B cell (primary cell): Measurements from ENCODE around the gene TIMM50. TPM values are rescaled to one million over a fixed set of nuclear protein-coding genes. Genes with fewer than 3 reads are reported as not detected.

Experiments used
- ATAC-seq: fragments of 200-7000 bp; cut with Tn5 transposase; one replicate; pipeline ENCODE4 v1.10.0; 2021; ENCODE audit warnings: low read depth, mild to moderate bottlenecking, moderate number of reproducible peaks, moderate library complexity
- CTCF ChIA-PET: fragments of 350-600 bp; sonication (Branson Sonifier 250); formaldehyde crosslinking; loops from one replicate; lab custom pipeline; 2021; ENCODE audit warnings: antibody characterized with exemption, inconsistent platforms; lab: Charles Lee
- POLR2A ChIA-PET: fragments of 350-600 bp; sonication (Branson Sonifier 250); formaldehyde crosslinking; loops from one replicate; lab custom pipeline; 2021; ENCODE audit warnings: antibody characterized with exemption; lab: Charles Lee
- DNase-seq: peaks from one replicate; pipeline ENCODE4 v3.0.0; 2013
- H2AFZ ChIP-seq: 2 replicates; pipeline ENCODE4 v1.6.1; 2012; ENCODE audit warnings: mild to moderate bottlenecking, low read depth, low read length; ENCODE audit not compliant: insufficient read depth, poor library complexity, severe bottlenecking
- H3K27ac ChIP-seq, 2 donors: 1 replicate in 1 of 2; 2 replicates in 1 of 2; pipeline ENCODE4 v1.5.1; 2012 to 2013; ENCODE audit warnings: low read length in 2 of 2, mild to moderate bottlenecking in 2 of 2, moderate library complexity in 1 of 2
- H3K27me3 ChIP-seq, 4 experiments: fragments of 200-600 bp in 1 of 4; sonication (generic) in 1 of 4; replicated peaks in 1 of 4; 1 replicate in 2 of 4; 2 replicates in 2 of 4; pipeline versions ENCODE4 v1.6.1 to v1.7.0; 2013 to 2016; ENCODE audit warnings: low read length in 3 of 4, mild to moderate bottlenecking in 2 of 4, mixed read lengths in 1 of 4, moderate library complexity in 1 of 4; ENCODE audit not compliant: insufficient read depth in 4 of 4, control insufficient read depth in 3 of 4; ENCODE audit errors: control extremely low read depth in 1 of 4
- H3K36me3 ChIP-seq, 2 experiments: replicated peaks in 1 of 2; 1 replicate in 1 of 2; 2 replicates in 1 of 2; pipeline versions ENCODE4 v1.6.1 to v1.7.1; 2013; ENCODE audit warnings: low read length in 1 of 2; ENCODE audit not compliant: insufficient read depth in 2 of 2, control insufficient read depth in 1 of 2; ENCODE audit errors: control extremely low read depth in 1 of 2, extremely low read depth in 1 of 2
- H3K4me1 ChIP-seq, 2 donors: fragments of 200-600 bp in 1 of 2; sonication (generic) in 1 of 2; 1 replicate in 1 of 2; 2 replicates in 1 of 2; pipeline versions ENCODE4 v1.5.1 to v1.6.1; 2013 to 2017; ENCODE audit warnings: low read length in 2 of 2; ENCODE audit not compliant: control insufficient read depth in 2 of 2, insufficient read depth in 2 of 2
- H3K4me2 ChIP-seq: replicated peaks from 2 replicates; pipeline ENCODE3; 2012; ENCODE audit warnings: mild to moderate bottlenecking, low read depth, low read length; ENCODE audit not compliant: poor library complexity, severe bottlenecking
- H3K4me3 ChIP-seq, 5 experiments: fragments of 200-600 bp in 1 of 5; sonication (generic) in 1 of 5; 1 replicate in 3 of 5; 2 replicates in 2 of 5; pipeline versions ENCODE4 v1.5.1 to v1.7.0; 2011 to 2016; ENCODE audit warnings: low read length in 4 of 5, mild to moderate bottlenecking in 4 of 5, low read depth in 2 of 5, control low read depth in 1 of 5, moderate library complexity in 1 of 5; ENCODE audit not compliant: insufficient read depth in 1 of 5; ENCODE audit errors: control extremely low read depth in 1 of 5, extremely low read depth in 1 of 5
- H3K79me2 ChIP-seq: fragments of 200-600 bp; sonication (generic); one replicate; pipeline ENCODE4 v1.6.0; 2016; ENCODE audit warnings: low read length; ENCODE audit not compliant: control insufficient read depth, insufficient read depth
- H3K9ac ChIP-seq: fragments of 200-600 bp; sonication (generic); 2 replicates; pipeline ENCODE4 v1.6.1; 2017; ENCODE audit warnings: mild to moderate bottlenecking, low read length, moderate library complexity
- H3K9me3 ChIP-seq, 3 donors: one replicate each; pipeline versions ENCODE4 v1.6.1 to v1.7.1; 2013; ENCODE audit warnings: low read length in 2 of 3; ENCODE audit not compliant: control insufficient read depth in 2 of 3, insufficient read depth in 1 of 3; ENCODE audit errors: control extremely low read depth in 1 of 3
- H4K20me1 ChIP-seq: 2 replicates; pipeline ENCODE4 v1.6.0; 2012; ENCODE audit warnings: mild to moderate bottlenecking, low read length; ENCODE audit not compliant: insufficient read depth, control insufficient read depth, poor library complexity, severe bottlenecking
- H3K27ac Mint-ChIP-seq: one replicate; pipeline ENCODE4 v1.8.0; 2021; ENCODE audit warnings: mixed read lengths
- H3K27me3 Mint-ChIP-seq: one replicate; pipeline ENCODE4 v1.8.0; 2021; ENCODE audit warnings: mixed read lengths
- H3K4me1 Mint-ChIP-seq: one replicate; pipeline ENCODE4 v1.8.0; 2021; ENCODE audit warnings: mixed read lengths
- H3K4me3 Mint-ChIP-seq: one replicate; pipeline ENCODE4 v1.8.0; 2021; ENCODE audit warnings: mixed read lengths
- H3K9me3 Mint-ChIP-seq: one replicate; pipeline ENCODE4 v1.8.0; 2022; ENCODE audit warnings: mixed read lengths; ENCODE audit not compliant: insufficient read depth
- EZH2 ChIP-seq: IDR thresholded peaks from 2 replicates; pipeline ENCODE4 v1.6.1; 2012; ENCODE audit warnings: borderline replicate concordance, low read depth, mild to moderate bottlenecking, moderate library complexity, low read length; ENCODE audit not compliant: insufficient read depth, poor library complexity, severe bottlenecking
- WGBS: methylation state at CpG from one replicate; pipeline ENCODE4 v1.1.5; 2013; ENCODE audit warnings: missing lambda C conversion rate; ENCODE audit not compliant: insufficient coverage; 5-methylcytosine and 5-hydroxymethylcytosine counted together
- intact Hi-C: fragments of 100-400 bp; cut with micrococcal nuclease; formaldehyde crosslinking; loops from one replicate; pipeline ENCODE4 v1.10.0; 2022
- polyA plus RNA-seq: library from polyadenylated mRNA; depleted of rRNA; stranded (reverse); fragments of >200 nt; gene quantifications from 2 replicates; pipeline ENCODE4 v1.2.3, GENCODE V29; 2012
- total RNA-seq, 2 donors: library from RNA; stranded (reverse); fragments of 120-200 nt in 1 of 2; gene quantifications; 1 replicate in 1 of 2; 2 replicates in 1 of 2; pipeline versions ENCODE4 v1.2.3 to v1.2.4, GENCODE V29; 2013 to 2022
- TF ChIP-seq, protein P1 (sequence below): fragments of 200-600 bp; IDR thresholded peaks from one replicate; pipeline ENCODE4 v1.8.0; 2022; ENCODE audit warnings: antibody characterized with exemption, mild to moderate bottlenecking

The TIMM50 gene
- total and polyA plus RNA-seq, 2 donors (not counting 1 experiment from before 2014, with no cell fraction given), result 25.7 to 55.3 TPM

- POLR2A ChIA-PET, result no interaction called here
- H3K9me3 Mint-ChIP-seq, result no peaks in the 10 kb centered on the region
- DNase-seq, result no peak
These were observed 7.7 kb upstream of the TIMM50 start for GRCh38 chr19:39472746-39473442.

DNA sequence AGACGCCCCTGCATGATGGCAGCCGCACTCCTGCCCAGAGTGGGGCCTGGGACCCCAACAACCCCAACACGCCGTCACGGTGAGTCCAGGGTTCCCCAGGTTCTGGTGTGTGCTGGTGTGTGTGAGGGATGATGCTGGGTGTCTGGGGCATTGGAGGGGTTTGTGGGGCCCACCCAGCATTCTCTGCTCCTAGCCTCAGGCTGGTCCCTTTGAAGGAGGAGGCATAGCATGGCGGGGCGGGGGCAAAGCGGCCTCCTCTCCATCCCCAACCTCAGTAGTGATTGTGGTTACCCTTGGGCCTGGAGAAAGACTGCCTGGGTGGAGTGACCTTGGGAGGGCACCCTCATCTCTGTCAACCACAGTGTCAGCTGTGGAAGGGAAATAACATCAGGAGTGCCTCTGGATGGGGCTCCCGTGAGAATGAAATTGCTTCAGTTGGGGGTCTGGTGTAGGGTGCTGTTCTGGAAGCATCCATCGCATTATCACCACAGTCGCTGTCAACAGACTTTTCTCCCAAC, 7.1 kb upstream of the TIMM50 start:
- Histone ChIP-seq H2AFZ (no peak overlapping the region), H3K4me2 (no peak overlapping the region), H3K9ac (no peak overlapping the region), H4K20me1 (peaks cover 39% of the 10 kb centered on the region), H3K27me3 (no peaks in the 10 kb centered on the region), H3K79me2 (peaks cover 6% of the 10 kb centered on the region), H3K27ac (no peak overlapping the region), H3K4me1 (no peaks in the 10 kb centered on the region), H3K9me3 (no peaks in the 10 kb centered on the region), H3K36me3 (peaks cover 6 to 72% of the 10 kb centered on the region in 2 experiments), H3K4me3 (no peak overlapping the region)
- DNase-seq (no peak), ATAC-seq (no peak)
- Mint-ChIP-seq H3K9me3 (no peaks in the 10 kb centered on the region), H3K4me1 (peaks cover 1% of the 10 kb centered on the region), H3K4me3 (no peak overlapping the region), H3K27me3 (no peaks in the 10 kb centered on the region), H3K27ac (no peak overlapping the region)
- intact Hi-C loops, result no loop called here
- ChIA-PET CTCF (interaction anchor here (0.6 to 3.9 kb wide), 22 partner anchors 9 to 673 kb away, joined by 3 to 40 read pairs (median 4); partner anchors contain the start of genes DLL3, EID2B, RPS16 and SELENOV), POLR2A (no interaction called here)
- TF ChIP-seq, protein P1, sequence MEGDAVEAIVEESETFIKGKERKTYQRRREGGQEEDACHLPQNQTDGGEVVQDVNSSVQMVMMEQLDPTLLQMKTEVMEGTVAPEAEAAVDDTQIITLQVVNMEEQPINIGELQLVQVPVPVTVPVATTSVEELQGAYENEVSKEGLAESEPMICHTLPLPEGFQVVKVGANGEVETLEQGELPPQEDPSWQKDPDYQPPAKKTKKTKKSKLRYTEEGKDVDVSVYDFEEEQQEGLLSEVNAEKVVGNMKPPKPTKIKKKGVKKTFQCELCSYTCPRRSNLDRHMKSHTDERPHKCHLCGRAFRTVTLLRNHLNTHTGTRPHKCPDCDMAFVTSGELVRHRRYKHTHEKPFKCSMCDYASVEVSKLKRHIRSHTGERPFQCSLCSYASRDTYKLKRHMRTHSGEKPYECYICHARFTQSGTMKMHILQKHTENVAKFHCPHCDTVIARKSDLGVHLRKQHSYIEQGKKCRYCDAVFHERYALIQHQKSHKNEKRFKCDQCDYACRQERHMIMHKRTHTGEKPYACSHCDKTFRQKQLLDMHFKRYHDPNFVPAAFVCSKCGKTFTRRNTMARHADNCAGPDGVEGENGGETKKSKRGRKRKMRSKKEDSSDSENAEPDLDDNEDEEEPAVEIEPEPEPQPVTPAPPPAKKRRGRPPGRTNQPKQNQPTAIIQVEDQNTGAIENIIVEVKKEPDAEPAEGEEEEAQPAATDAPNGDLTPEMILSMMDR, result no peak
- no peak for TF ChIP-seq EZH2
- no CpG with 5 or more reads among the region's 11 CpGs for WGBS

More at GRCh38 chr19:39472746-39473442, 7.7 kb upstream of the TIMM50 start:
- no peaks in the 10 kb centered on the region for H3K27me3 ChIP-seq
- Mint-ChIP-seq H3K27me3 (no peaks in the 10 kb centered on the region), H3K4me3 (no peak overlapping the region), H3K27ac (no peak overlapping the region), H3K4me1 (peaks cover 1% of the 10 kb centered on the region)
- H2AFZ ChIP-seq, result no peak overlapping the region
- 88% methylated on average over 27 of the region's 32 CpGs for WGBS
- ATAC-seq, result no peak
- intact Hi-C loops, result no loop called here
- peaks cover 6% of the 10 kb centered on the region for H3K79me2 ChIP-seq
- no peaks in the 10 kb centered on the region for H3K9me3 ChIP-seq
- peaks cover 41% of the 10 kb centered on the region for H4K20me1 ChIP-seq
- no peak for TF ChIP-seq EZH2
- TF ChIP-seq, protein P1, result no peak
- H3K9ac ChIP-seq, result no peak overlapping the region
- no peak overlapping the region for H3K4me2 ChIP-seq
- no peak overlapping the region for H3K27ac ChIP-seq
- H3K4me3 ChIP-seq, result no peak overlapping the region
- CTCF ChIA-PET, result interaction anchor here (1.5 to 2.6 kb wide), 4 partner anchors 32 to 76 kb away, joined by 3 to 13 read pairs (median 6); no protein-coding TSS in a partner anchor
- H3K4me1 ChIP-seq, result no peaks in the 10 kb centered on the region
- H3K36me3 ChIP-seq, result peaks cover 9 to 77% of the 10 kb centered on the region in 2 experiments
